GM08714 (cell line): ENCODE measurements around the gene ABR.

Source experiments
- H3K4me3 ChIP-seq: fragments of 200-500 bp; sonication (Bioruptor generic); 2 replicates; pipeline ENCODE4 v1.5.1; 2014; ENCODE audit warnings: mild to moderate bottlenecking, low read length, inconsistent platforms
- ZNF274 ChIP-seq: IDR thresholded peaks from 2 replicates; pipeline ENCODE4 v1.6.1; 2012; ENCODE audit warnings: mild to moderate bottlenecking, low read depth, low read length

The ABR gene

GRCh38 chr17:1096215-1096614 is 83.6 kb downstream of the ABR start:
- TF ChIP-seq ZNF274: no peak
- no peak overlapping the region for H3K4me3 ChIP-seq

DNA sequence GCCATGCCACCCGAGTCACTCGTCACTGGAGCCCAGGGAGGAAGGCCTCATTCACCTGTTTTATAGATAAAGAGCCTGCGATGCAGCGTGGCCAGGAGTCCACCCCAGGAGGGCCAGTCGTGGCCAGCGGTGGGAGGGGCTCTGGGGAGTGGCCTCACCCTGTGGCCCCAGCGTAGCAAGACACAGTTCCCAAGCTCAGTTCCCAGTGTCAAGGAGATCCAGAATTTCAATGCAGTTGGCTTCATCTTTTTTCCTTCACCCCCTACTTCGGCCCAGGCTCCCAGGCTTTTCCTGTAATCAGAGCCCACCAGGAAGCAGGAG is 84.0 kb downstream of the ABR start:
- no peak for TF ChIP-seq ZNF274
- H3K4me3 ChIP-seq: no peak overlapping the region

DNA sequence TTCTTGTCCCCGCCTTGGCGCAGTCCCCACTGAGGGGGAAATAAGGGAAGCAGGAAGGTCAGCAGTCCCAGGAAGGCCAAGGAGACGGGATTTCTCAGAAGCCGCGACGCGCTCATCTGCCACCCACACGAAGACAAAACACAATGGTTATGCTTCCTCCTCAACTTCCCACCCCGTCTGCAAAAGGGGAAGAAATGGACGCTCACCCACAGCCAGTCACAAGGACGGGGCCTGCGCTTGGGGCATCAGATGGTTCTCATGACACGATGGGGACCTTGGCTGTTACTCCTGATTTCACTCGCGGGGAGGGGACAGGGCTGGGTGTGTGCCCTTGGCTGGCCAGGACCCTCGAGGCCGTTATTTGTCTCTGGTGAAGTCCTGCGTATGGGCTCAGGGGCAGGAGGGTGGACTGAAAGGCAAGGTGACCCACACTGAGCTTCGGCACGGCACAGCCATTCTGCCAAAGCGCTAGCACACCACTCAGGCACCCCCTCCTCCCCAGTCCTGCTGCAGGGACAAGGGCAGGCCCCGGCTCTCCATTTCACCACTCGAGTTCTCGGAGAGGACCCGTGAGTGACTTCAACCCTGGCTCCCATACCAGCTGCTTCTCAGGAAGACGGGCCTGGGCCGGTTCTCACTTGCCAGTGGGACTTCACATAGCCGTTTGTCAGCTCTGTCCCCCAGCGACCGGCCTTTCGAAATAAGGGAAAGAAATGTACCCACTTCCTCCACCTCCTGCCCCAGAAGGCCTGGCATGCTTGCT is 84.5 kb downstream of the ABR start:
- no peak for TF ChIP-seq ZNF274
- H3K4me3 ChIP-seq: no peak overlapping the region

- TF ChIP-seq ZNF274: no peak
- no peak overlapping the region for H3K4me3 ChIP-seq
These were observed 85.2 kb downstream of the ABR start for GRCh38 chr17:1094591-1094990.

DNA sequence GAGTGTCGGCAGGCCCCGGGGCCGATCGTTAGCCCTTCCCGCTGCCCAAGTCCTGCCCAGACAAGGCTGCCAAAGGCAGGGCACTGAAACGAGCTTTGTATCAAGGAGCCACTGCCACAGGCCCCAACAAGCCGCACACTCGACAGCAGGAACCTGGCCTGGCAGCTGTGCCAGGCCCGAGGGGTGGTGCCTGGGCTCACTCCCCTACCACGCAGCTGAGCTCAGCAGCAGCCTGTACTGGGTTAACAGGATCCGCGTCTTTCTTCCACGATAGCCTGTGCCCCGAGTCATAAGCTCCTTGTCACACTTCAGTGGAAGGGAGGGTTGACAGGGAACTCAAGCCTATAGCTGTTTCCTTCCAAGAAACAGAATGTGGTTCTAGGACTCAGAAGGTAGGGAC is 87.9 kb downstream of the ABR start:
- TF ChIP-seq ZNF274: no peak
- H3K4me3 ChIP-seq: no peak overlapping the region

DNA sequence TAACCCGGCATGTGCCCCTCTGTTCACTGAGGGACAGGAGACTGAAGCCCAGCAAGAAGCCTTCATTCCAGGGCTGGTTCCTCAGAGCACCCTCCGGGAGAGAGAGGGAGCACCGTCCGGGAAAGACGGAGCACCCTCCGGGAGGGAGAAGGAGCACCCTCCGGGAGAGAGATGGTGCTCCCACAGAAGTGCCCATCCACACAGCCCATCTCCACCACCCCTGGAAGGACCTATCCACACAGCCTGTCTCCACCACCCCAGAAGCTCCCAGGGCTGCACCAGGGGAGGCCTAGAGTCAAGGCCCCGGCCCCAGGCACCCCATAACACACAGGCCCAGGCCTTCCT is 88.6 kb downstream of the ABR start:
- no peak for TF ChIP-seq ZNF274
- H3K4me3 ChIP-seq: no peak overlapping the region

DNA sequence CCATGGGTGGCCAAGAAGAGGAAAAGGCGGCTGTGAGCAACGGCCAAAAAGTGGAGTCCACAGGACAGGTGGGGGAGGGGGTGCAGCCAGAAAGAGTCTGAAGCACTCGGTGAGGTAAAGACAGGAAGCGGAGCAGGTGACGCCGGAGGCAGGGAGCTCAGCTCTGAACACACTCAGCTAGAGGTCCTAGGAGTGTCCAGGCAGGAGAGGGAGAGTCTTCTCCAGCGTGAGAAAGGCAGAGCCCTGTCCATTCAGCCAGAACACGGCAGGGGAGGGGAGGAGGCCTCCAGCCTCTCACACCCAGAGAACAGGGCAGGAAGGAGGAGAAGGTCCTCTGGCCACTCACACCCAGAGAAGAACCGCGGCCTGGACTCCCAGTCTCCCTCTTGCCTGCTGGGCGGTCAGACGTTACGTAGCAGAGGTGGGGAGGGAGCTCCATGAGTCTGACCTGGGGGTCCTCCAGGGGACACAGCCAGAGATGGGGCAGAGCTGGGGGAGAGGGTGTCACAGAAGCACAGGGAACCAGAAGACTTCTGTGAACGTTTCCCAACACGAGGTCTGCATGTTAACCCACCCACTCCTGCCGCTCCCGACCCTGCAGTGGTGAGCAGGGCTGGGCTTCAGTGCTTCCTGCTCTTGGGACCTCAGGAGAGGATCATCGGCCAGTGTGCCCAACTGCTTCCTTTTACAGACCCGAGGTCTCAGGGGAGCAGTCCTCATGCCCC is 89.2 kb downstream of the ABR start:
- TF ChIP-seq ZNF274: no peak
- no peak overlapping the region for H3K4me3 ChIP-seq

DNA sequence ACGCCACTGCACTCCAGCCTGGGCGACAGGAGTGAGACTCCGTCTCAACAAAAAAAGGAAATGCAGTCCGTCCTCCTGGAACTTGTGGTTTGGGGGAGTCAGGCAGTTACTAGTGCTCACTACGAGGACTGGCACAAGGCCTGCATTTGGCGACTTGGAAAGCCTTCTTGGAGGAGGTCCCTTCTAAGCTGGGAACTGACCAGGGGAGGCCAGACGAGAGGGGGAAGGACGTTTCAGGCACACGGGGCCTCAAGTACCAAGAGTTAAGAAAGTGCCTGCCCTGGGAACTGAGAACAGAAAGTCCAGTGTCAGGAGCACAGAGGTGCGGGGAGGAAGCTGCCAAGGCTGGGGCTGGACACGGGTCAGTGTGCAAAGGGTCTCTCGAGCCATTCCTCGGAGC is 89.9 kb downstream of the ABR start:
- no peak overlapping the region for H3K4me3 ChIP-seq
- TF ChIP-seq ZNF274: no peak

GRCh38 chr17:1087381-1088241 is 92.2 kb downstream of the ABR start:
- no peak overlapping the region for H3K4me3 ChIP-seq
- no peak for TF ChIP-seq ZNF274

GRCh38 chr17:1083451-1084187 is 96.2 kb downstream of the ABR start:
- TF ChIP-seq ZNF274: no peak
- H3K4me3 ChIP-seq: no peak overlapping the region

- no peak for TF ChIP-seq ZNF274
- no peak overlapping the region for H3K4me3 ChIP-seq
These were observed 97.2 kb downstream of the ABR start for GRCh38 chr17:1082579-1082978.

DNA sequence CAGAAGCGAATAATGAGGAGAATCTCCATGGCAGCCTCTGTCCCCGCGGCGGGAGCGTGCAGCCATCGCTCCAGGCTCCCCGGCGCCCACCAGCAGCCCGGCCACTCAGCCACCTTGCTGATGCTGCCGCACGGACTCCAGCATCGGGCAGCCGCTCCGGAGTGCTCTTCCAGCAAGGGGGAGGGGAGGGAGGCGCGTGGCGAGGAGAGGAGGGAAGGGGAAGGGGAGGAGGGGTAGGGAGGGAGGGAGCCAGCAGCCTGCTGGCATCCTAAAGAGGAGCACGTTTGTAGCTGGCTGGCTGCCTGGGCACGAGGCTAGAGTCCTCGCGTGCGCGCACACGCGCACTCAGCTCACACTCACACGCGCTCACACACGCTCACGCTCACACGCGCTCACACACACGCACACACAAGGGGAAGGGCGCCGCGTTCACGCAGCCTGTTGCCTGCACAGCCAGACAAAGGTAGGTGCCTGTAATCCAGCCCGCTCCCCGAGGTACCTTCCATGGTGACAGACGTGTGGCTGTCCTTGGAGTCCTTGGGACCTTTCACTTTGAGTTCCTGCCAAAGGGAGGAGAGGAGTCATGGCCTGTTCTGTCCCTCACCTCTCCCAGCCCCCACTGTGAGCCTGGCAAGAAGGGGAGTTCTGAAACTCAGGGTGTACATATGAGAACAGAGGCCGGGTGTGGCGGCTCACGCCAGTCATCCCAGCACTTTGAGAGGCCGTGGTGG is 100.8 kb downstream of the ABR start:
- no peak overlapping the region for H3K4me3 ChIP-seq
- no peak for TF ChIP-seq ZNF274

GRCh38 chr17:1077986-1078711 is 101.6 kb downstream of the ABR start:
- TF ChIP-seq ZNF274: no peak
- H3K4me3 ChIP-seq: no peak overlapping the region
